Mononuclear cell (primary cell): ENCODE data around the gene BZW1. TPM values are rescaled to one million over a fixed set of nuclear protein-coding genes. Genes with fewer than 3 reads are reported as not detected.
"Not testable (repeated sequence)": the region's sequence is repeated elsewhere in the genome, so short reads cannot be mapped to it uniquely, and the experiment has no call there.

Experiments
- H3K27me3 ChIP-seq: 2 replicates; pipeline ENCODE4 v1.6.0; 2011; ENCODE audit warnings: low read length, control low read depth; ENCODE audit not compliant: insufficient read depth
- H3K4me1 ChIP-seq: 2 replicates; pipeline ENCODE4 v1.5.1; 2011; ENCODE audit warnings: mild to moderate bottlenecking, low read length, control low read depth; ENCODE audit not compliant: insufficient read depth
- H3K4me3 ChIP-seq: 2 replicates; pipeline ENCODE4 v1.5.1; 2011; ENCODE audit warnings: mild to moderate bottlenecking, low read length, moderate library complexity
- H3K9me3 ChIP-seq: 2 replicates; pipeline ENCODE4 v1.5.1; 2011; ENCODE audit warnings: low read depth, mild to moderate bottlenecking, control low read depth, low read length
- total RNA-seq: library from RNA; depleted of rRNA; stranded (reverse); fragments of >200 nt; gene quantifications from one replicate; pipeline ENCODE4 v1.2.3, GENCODE V29; 2012

Gene BZW1
- total RNA-seq, 1 donor: 559 TPM

GRCh38 chr2:200809506-200810251 lies 2.0 kb upstream of the BZW1 start:
- no peak overlapping the region for H3K4me3 ChIP-seq
- H3K27me3 ChIP-seq: no peaks in the 10 kb centered on the region
- H3K9me3 ChIP-seq: no peaks in the 10 kb centered on the region
- H3K4me1 ChIP-seq: peaks cover 31% of the 10 kb centered on the region

- Histone ChIP-seq H3K9me3 (no peaks in the 10 kb centered on the region), H3K4me1 (peaks cover 34% of the 10 kb centered on the region), H3K4me3 (peak overlapping the region; percentile 74), H3K27me3 (no peaks in the 10 kb centered on the region)
Observed at GRCh38 chr2:200810252-200810997, 1.3 kb upstream of the BZW1 start.

- peak overlapping the region; percentile 74 for H3K4me3 ChIP-seq
- peaks cover 34% of the 10 kb centered on the region for H3K4me1 ChIP-seq
- no peaks in the 10 kb centered on the region for H3K27me3 ChIP-seq
- no peaks in the 10 kb centered on the region for H3K9me3 ChIP-seq
Observed at GRCh38 chr2:200810998-200811332, 745 bp upstream of the BZW1 start.

- Histone ChIP-seq H3K9me3 (no peaks in the 10 kb centered on the region), H3K27me3 (no peaks in the 10 kb centered on the region), H3K4me1 (peaks cover 34% of the 10 kb centered on the region), H3K4me3 (peak overlapping the region; percentile 74)
Observed at GRCh38 chr2:200812122-200813022, 662 bp downstream of the BZW1 start.

GRCh38 chr2:200814276-200814815 lies 2.6 kb downstream of the BZW1 start:
- Histone ChIP-seq H3K27me3 (no peaks in the 10 kb centered on the region), H3K4me1 (peaks cover 34% of the 10 kb centered on the region), H3K9me3 (no peaks in the 10 kb centered on the region), H3K4me3 (no peak overlapping the region)

GRCh38 chr2:200814917-200815316 lies 3.2 kb downstream of the BZW1 start:
- Histone ChIP-seq H3K27me3 (no peaks in the 10 kb centered on the region), H3K4me3 (no peak overlapping the region), H3K4me1 (peaks cover 34% of the 10 kb centered on the region), H3K9me3 (no peaks in the 10 kb centered on the region)

- not testable (repeated sequence) for H3K4me3 ChIP-seq, H3K27me3 ChIP-seq, H3K9me3 ChIP-seq
- H3K4me1 ChIP-seq: peaks cover 12% of the 10 kb centered on the region
Observed at GRCh38 chr2:200818732-200819131, 7.0 kb downstream of the BZW1 start.

GRCh38 chr2:200820573-200821234 lies 9.0 kb downstream of the BZW1 start:
- Histone ChIP-seq H3K4me3 (no peak overlapping the region), H3K4me1 (no peaks in the 10 kb centered on the region), H3K27me3 (no peaks in the 10 kb centered on the region), H3K9me3 (no peaks in the 10 kb centered on the region)

GRCh38 chr2:200821686-200822245 lies 10.1 kb downstream of the BZW1 start:
- Histone ChIP-seq H3K27me3 (no peaks in the 10 kb centered on the region), H3K9me3 (no peaks in the 10 kb centered on the region), H3K4me1 (no peaks in the 10 kb centered on the region), H3K4me3 (no peak overlapping the region)

- H3K9me3 ChIP-seq: no peaks in the 10 kb centered on the region
- H3K4me3 ChIP-seq: no peak overlapping the region
- H3K4me1 ChIP-seq: no peaks in the 10 kb centered on the region
- no peaks in the 10 kb centered on the region for H3K27me3 ChIP-seq
Observed at GRCh38 chr2:200828104-200828503, 16.4 kb downstream of the BZW1 start.

GRCh38 chr2:200828572-200829257 lies 17.0 kb downstream of the BZW1 start:
- Histone ChIP-seq H3K9me3 (no peaks in the 10 kb centered on the region), H3K4me1 (no peaks in the 10 kb centered on the region), H3K27me3 (no peaks in the 10 kb centered on the region), H3K4me3 (no peak overlapping the region)

GRCh38 chr2:200829258-200829655 lies 17.5 kb downstream of the BZW1 start:
- Histone ChIP-seq H3K4me1 (no peaks in the 10 kb centered on the region), H3K27me3 (no peaks in the 10 kb centered on the region)

GRCh38 chr2:200834701-200835100 lies 23.0 kb downstream of the BZW1 start:
- H3K4me3 ChIP-seq: no peak overlapping the region
- peaks cover 9% of the 10 kb centered on the region for H3K9me3 ChIP-seq
- H3K27me3 ChIP-seq: no peaks in the 10 kb centered on the region
- H3K4me1 ChIP-seq: no peaks in the 10 kb centered on the region

More at GRCh38 chr2:200829258-200829655, 17.5 kb downstream of the BZW1 start:
- Histone ChIP-seq H3K9me3 (no peaks in the 10 kb centered on the region), H3K4me3 (no peak overlapping the region)

GRCh38 chr2:200839513-200839912 lies 27.8 kb downstream of the BZW1 start:
- Histone ChIP-seq H3K4me3 (no peak overlapping the region), H3K27me3 (no peaks in the 10 kb centered on the region), H3K4me1 (no peaks in the 10 kb centered on the region), H3K9me3 (peaks cover 9% of the 10 kb centered on the region)
